Stimulated activated CD4-positive, alpha-beta T cell treated with anti-CD3 and anti-CD28 coated beads, TNF-alpha, amount 100 ng/mL, for 48 hours (primary cell): Measurements from ENCODE around the gene FTSJ1.
"Not testable (repeated sequence)": the region's sequence is repeated elsewhere in the genome, so short reads cannot be mapped to it uniquely, and the experiment has no call there.

Experiments
- DNase-seq, 3 donors: peaks; one replicate each; pipeline ENCODE4 v3.0.0-alpha.2; 2020; ENCODE audit warnings: low read depth in 3 of 3

The FTSJ1 gene

GRCh38 chrX:48475774-48476577, at the start of gene FTSJ1:
Gene FTSJ1 (plus strand): TSS chrX:48476199. CDS start chrX:48478048, 1,849 bp downstream.
- DNase-seq, result peak; percentile 57 to 80 (median 73)

GRCh38 chrX:48427027-48427716, 48.8 kb upstream of the FTSJ1 start:
- not testable (repeated sequence) for DNase-seq

- DNase-seq, result not testable (repeated sequence)
Measured at GRCh38 chrX:48429606-48430005, 46.4 kb upstream of the FTSJ1 start.

GRCh38 chrX:48430166-48430565, 45.8 kb upstream of the FTSJ1 start:
- not testable (repeated sequence) for DNase-seq

GRCh38 chrX:48433713-48434112, 42.3 kb upstream of the FTSJ1 start:
- not testable (repeated sequence) for DNase-seq

GRCh38 chrX:48447201-48447600, 28.8 kb upstream of the FTSJ1 start:
- DNase-seq, result not testable (repeated sequence)

- DNase-seq, result no peak
Measured at GRCh38 chrX:48450076-48450475, 25.9 kb upstream of the FTSJ1 start.

GRCh38 chrX:48451708-48452107, 24.3 kb upstream of the FTSJ1 start:
- no peak for DNase-seq

GRCh38 chrX:48456628-48457331, 19.2 kb upstream of the FTSJ1 start:
- DNase-seq, result no peak

GRCh38 chrX:48458711-48459110, 17.3 kb upstream of the FTSJ1 start:
- no peak for DNase-seq

- no peak for DNase-seq
Measured at GRCh38 chrX:48459483-48459882, 16.5 kb upstream of the FTSJ1 start.

- DNase-seq, result no peak
Measured at GRCh38 chrX:48460031-48460430, 16.0 kb upstream of the FTSJ1 start.

GRCh38 chrX:48460606-48461005, 15.4 kb upstream of the FTSJ1 start:
- no peak for DNase-seq

GRCh38 chrX:48461830-48462229, 14.2 kb upstream of the FTSJ1 start:
- DNase-seq, result no peak

- DNase-seq, result no peak
Measured at GRCh38 chrX:48465336-48465933, 10.6 kb upstream of the FTSJ1 start.

GRCh38 chrX:48466696-48467095, 9.3 kb upstream of the FTSJ1 start:
- no peak for DNase-seq

GRCh38 chrX:48467281-48467761, 8.7 kb upstream of the FTSJ1 start:
- DNase-seq, result no peak

- peak in 1 of 3 donors; percentile 30 for DNase-seq
Measured at GRCh38 chrX:48468247-48468671, 7.7 kb upstream of the FTSJ1 start.

GRCh38 chrX:48468693-48469691, 7.0 kb upstream of the FTSJ1 start:
- no peak for DNase-seq

- DNase-seq, result no peak
Measured at GRCh38 chrX:48470110-48470832, 5.7 kb upstream of the FTSJ1 start, which contains the start of gene SLC38A5. Gene SLC38A5 (minus strand): TSS chrX:48470260. CDS start chrX:48467924, 2,336 bp downstream.
